GM12864 (cell line): Measurements from ENCODE around the gene FAM83D.
"Not testable (repeated sequence)": the region's sequence is repeated elsewhere in the genome, so short reads cannot be mapped to it uniquely, and the experiment has no call there.

ENCODE experiments used
- DNase-seq: peaks from one replicate; pipeline ENCODE4 v3.0.0-alpha.2; 2011; ENCODE audit warnings: low read depth
- H3K4me3 ChIP-seq: 2 replicates; pipeline ENCODE4 v1.5.1; 2011; ENCODE audit warnings: mild to moderate bottlenecking, low read depth, low read length, control low read depth
- TF ChIP-seq, protein P1 (sequence below): IDR thresholded peaks from 2 replicates; pipeline ENCODE4 v1.5.1; 2011; ENCODE audit warnings: low read depth, mild to moderate bottlenecking, moderate library complexity, low read length, control low read depth, inconsistent platforms; ENCODE audit errors: missing control alignments

FAM83D gene

GRCh38 chr20:38957235-38957876 lies 31.1 kb downstream of the FAM83D start:
- H3K4me3 ChIP-seq: no peak overlapping the region
- DNase-seq: no peak
- TF ChIP-seq, protein P1, sequence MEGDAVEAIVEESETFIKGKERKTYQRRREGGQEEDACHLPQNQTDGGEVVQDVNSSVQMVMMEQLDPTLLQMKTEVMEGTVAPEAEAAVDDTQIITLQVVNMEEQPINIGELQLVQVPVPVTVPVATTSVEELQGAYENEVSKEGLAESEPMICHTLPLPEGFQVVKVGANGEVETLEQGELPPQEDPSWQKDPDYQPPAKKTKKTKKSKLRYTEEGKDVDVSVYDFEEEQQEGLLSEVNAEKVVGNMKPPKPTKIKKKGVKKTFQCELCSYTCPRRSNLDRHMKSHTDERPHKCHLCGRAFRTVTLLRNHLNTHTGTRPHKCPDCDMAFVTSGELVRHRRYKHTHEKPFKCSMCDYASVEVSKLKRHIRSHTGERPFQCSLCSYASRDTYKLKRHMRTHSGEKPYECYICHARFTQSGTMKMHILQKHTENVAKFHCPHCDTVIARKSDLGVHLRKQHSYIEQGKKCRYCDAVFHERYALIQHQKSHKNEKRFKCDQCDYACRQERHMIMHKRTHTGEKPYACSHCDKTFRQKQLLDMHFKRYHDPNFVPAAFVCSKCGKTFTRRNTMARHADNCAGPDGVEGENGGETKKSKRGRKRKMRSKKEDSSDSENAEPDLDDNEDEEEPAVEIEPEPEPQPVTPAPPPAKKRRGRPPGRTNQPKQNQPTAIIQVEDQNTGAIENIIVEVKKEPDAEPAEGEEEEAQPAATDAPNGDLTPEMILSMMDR: no peak

DNA sequence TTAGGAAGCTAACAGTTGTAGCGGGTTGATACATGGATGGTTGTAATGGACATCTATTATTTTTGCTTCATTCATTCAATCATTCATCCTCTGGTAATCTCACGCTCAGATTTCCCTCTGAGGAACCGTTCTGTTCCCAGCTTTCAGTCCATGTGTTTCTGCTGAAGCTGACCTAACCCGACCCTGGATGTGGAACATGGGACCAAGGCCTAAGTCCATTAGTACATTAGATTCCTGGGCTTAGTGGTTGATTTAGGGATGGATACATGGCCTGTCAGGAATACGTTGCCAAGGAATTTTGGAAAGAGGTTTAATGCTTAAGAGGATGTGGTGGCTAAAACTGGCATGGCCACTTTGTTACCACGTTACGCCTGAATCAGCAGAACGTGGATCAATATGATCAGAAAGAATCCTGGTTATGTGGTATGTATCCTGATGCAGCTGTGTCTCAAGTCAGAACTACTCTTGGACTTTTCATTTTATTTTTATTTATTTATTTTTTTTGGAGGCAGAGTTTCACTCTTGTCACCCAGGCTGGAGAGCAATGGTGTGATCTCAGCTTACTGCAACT lies 31.8 kb downstream of the FAM83D start:
- DNase-seq: no peak
- no peak overlapping the region for H3K4me3 ChIP-seq
- TF ChIP-seq, protein P1: no peak

DNA sequence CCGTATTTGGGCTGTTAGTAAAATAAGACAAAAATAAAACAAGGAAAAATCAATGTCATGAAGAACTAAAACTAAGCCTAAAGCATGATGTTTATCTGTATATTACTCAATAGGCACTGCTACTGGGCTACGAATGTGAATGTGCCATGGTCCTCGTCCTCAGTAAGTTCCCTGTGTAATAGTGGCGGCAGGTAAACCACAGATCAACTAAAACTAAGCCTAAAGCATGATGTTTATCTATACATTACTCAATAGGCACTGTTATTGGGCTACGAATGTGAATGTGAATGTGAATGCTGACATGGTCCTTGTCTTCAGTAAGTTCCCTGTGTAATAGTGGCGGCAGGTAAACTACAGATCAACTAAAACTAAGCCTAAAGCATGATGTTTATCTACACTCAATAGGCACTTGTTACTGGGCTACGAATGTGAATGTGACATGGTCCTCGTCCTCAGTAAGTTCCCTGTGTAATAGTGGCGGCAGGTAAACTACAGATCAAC lies 34.0 kb downstream of the FAM83D start:
- DNase-seq, H3K4me3 ChIP-seq: not testable (repeated sequence)

DNA sequence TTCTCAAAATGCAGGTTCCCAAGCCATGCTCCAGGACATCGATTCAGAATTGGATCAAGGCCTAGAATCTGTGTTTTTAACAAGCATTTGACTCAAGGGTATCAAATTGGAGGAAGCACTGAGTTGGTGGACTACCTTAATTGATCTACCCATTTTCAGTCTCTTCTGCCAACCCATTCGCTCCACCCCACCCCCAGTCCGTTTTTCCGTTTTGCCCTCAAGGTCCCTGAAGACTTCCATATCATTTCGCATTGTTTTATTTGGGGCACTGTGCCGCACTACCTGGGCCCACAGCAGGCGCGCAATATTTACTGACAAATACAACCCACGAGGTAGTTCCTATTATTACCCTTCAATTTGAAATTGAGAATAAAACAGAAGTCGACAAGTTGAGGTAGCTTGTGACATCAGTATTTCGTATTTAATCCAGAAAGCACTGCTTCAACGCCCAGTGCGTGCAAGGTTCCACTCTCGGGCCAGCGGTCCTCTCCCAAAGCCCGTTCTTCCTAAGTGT lies 35.4 kb downstream of the FAM83D start:
- DNase-seq: no peak
- TF ChIP-seq, protein P1: no peak
- H3K4me3 ChIP-seq: peak overlapping the region; percentile 82

- H3K4me3 ChIP-seq: peak within 1 kb of the TSS; percentile 82
- TF ChIP-seq, protein P1: peak; percentile 12
- DNase-seq: peak; percentile 89
Observed at GRCh38 chr20:38962044-38962927, 36.1 kb downstream of the FAM83D start, which contains the start of gene DHX35. Gene DHX35 (plus strand): TSS chr20:38962344. CDS start chr20:38962368, 24 bp downstream.

GRCh38 chr20:38962928-38963401 lies 36.7 kb downstream of the FAM83D start:
- TF ChIP-seq, protein P1: no peak
- H3K4me3 ChIP-seq: peak overlapping the region; percentile 82
- DNase-seq: no peak

- TF ChIP-seq, protein P1: no peak
- DNase-seq: no peak
- no peak overlapping the region; the same call in 1 of the 2 replicates for H3K4me3 ChIP-seq
Observed at GRCh38 chr20:38963745-38964144, 37.5 kb downstream of the FAM83D start.
